MM.1S (cell line): ENCODE data around the gene ITSN1.

Source experiments
- CTCF ChIP-seq: fragments of 300-600 bp; sonication (generic); IDR thresholded peaks from 2 replicates; pipeline ENCODE4 v1.5.1; 2016; ENCODE audit warnings: antibody characterized with exemption, low read length, mixed read lengths
- EZH2 ChIP-seq: fragments of 300-600 bp; sonication (generic); optimal IDR thresholded peaks from 2 replicates; pipeline ENCODE3; 2017; ENCODE audit warnings: low read depth, mild to moderate bottlenecking, antibody characterized with exemption, low read length, mixed read lengths

DNA sequence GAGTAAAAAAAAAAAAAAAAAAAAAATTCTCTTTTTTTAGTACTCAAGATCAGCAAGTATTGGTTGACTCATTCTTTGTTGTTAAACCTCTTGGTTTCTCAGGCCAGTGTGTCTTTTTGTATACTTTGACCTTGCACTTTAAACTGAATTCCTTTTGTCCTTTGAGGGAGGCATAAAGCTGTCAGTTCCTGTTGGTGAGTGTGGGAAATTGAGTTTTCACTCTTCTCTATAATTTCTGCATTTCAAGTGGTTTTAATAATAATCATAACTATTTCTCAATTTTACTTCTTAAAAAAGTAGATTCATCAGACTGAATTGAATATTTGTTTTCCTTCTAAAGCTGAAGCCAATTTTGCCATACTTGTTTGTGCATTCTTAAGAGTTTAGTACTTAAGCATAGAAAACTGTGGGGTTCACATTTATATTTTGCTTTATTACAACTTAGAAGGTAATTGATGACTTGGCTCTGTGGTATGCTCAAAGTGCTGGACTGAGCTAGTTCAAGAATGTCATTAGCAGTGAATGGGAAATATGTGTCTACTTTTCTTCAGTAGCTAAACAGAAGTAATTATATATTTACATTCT, 43.4 kb downstream of the ITSN1 start:
- TF ChIP-seq CTCF (no peak), EZH2 (no peak)
